Endothelial cell of umbilical vein (primary cell): ENCODE results near the gene APBB1. TPM values are rescaled to one million over a fixed set of nuclear protein-coding genes. Genes with fewer than 3 reads are reported as not detected.

Experiments used
- BruUV-seq: library from RNA; stranded (reverse); fragments of 400-500 nt; replicated peaks from 2 replicates; lab custom pipeline; 2021; lab: Mats Ljungman, UMichigan
- CTCF ChIA-PET: fragments of 300-600, 350-600 bp; sonication (Branson Sonifier 250); formaldehyde crosslinking; loops from one replicate; lab custom pipeline; 2021; ENCODE audit warnings: antibody characterized with exemption, inconsistent platforms; lab: Charles Lee
- POLR2A ChIA-PET: fragments of 300-600, 350-600 bp; sonication (Branson Sonifier 250); formaldehyde crosslinking; loops from one replicate; lab custom pipeline; 2021; ENCODE audit warnings: antibody characterized with exemption, inconsistent platforms; lab: Charles Lee
- DNase-seq: peaks from one replicate; pipeline ENCODE4 v3.0.0-alpha.2; 2011; ENCODE audit warnings: low read depth, low spot score
- FAIRE-seq: peaks from 2 replicates; lab custom pipeline; 2011; peaks lifted over from hg19 to GRCh38; lab: Jason Lieb, UNC
- H2AFZ ChIP-seq: 2 replicates; pipeline ENCODE4 v1.6.0; 2012; ENCODE audit warnings: low read depth, low read length, control low read depth, inconsistent platforms
- H3K27ac ChIP-seq: 2 replicates; pipeline ENCODE4 v1.5.1; 2011; ENCODE audit warnings: low read depth, mild to moderate bottlenecking, control low read depth, low read length, moderate library complexity; ENCODE audit not compliant: insufficient read depth
- H3K27me3 ChIP-seq, 2 experiments: 2 replicates each; pipeline versions ENCODE4 v1.6.0 to v1.6.1; 2011; ENCODE audit warnings: low read length in 2 of 2, mixed read lengths in 1 of 2; ENCODE audit not compliant: control insufficient read depth in 2 of 2, insufficient read depth in 2 of 2
- H3K36me3 ChIP-seq, 2 experiments: 2 replicates in 1 of 2; 3 replicates in 1 of 2; pipeline ENCODE4 v1.5.1; 2011; ENCODE audit warnings: low read length in 2 of 2, mild to moderate bottlenecking in 1 of 2, moderate library complexity in 1 of 2; ENCODE audit not compliant: control insufficient read depth in 2 of 2, insufficient read depth in 2 of 2; ENCODE audit errors: extremely low read depth in 1 of 2
- H3K4me1 ChIP-seq: 3 replicates; pipeline ENCODE4 v1.5.1; 2011; ENCODE audit warnings: mild to moderate bottlenecking, low read length; ENCODE audit not compliant: control insufficient read depth, insufficient read depth; ENCODE audit errors: extremely low read depth
- H3K4me2 ChIP-seq: 2 replicates; pipeline ENCODE4 v1.6.1; 2011; ENCODE audit warnings: low read length, control low read depth, mixed read lengths; ENCODE audit not compliant: insufficient read depth
- H3K4me3 ChIP-seq, 3 experiments: fragments of 200-600 bp in 1 of 3; sonication (generic), shearing (Covaris generic) in 1 of 3; replicated peaks in 1 of 3; 2 replicates each; pipeline ENCODE4 v1.5.1; 2011 to 2016; ENCODE audit warnings: control low read depth in 3 of 3, low read length in 3 of 3, mild to moderate bottlenecking in 2 of 3, inconsistent platforms in 1 of 3, low read depth in 1 of 3, moderate library complexity in 1 of 3; ENCODE audit not compliant: insufficient read depth in 1 of 3
- H3K79me2 ChIP-seq: 2 replicates; pipeline ENCODE4 v1.6.0; 2012; ENCODE audit warnings: low read length, inconsistent platforms; ENCODE audit not compliant: control insufficient read depth, insufficient read depth
- H3K9ac ChIP-seq: replicated peaks from 2 replicates; pipeline ENCODE3; 2011; ENCODE audit warnings: low read length, control low read depth; ENCODE audit not compliant: insufficient read depth; ENCODE audit errors: extremely low read depth
- H3K9me1 ChIP-seq: replicated peaks from 3 replicates; pipeline ENCODE4 v1.6.0; 2011; ENCODE audit warnings: mild to moderate bottlenecking, low read length; ENCODE audit not compliant: control insufficient read depth, insufficient read depth; ENCODE audit errors: extremely low read depth
- H3K9me3 ChIP-seq: replicated peaks from 2 replicates; pipeline ENCODE4 v1.5.1; 2012; ENCODE audit warnings: low read length, inconsistent platforms; ENCODE audit not compliant: control insufficient read depth, insufficient read depth
- H4K20me1 ChIP-seq: replicated peaks from 2 replicates; pipeline ENCODE3; 2011; ENCODE audit warnings: mild to moderate bottlenecking, low read length; ENCODE audit not compliant: control insufficient read depth, insufficient read depth; ENCODE audit errors: extremely low read depth
- CTCF ChIP-seq, 2 donors: IDR thresholded peaks; 1 replicate in 1 of 2; 2 replicates in 1 of 2; pipeline ENCODE4 v1.5.1; 2011; ENCODE audit warnings: low read length in 2 of 2, mild to moderate bottlenecking in 2 of 2, moderate library complexity in 2 of 2, control low read depth in 1 of 2, inconsistent platforms in 1 of 2, low read depth in 1 of 2; ENCODE audit not compliant: insufficient read depth in 1 of 2; ENCODE audit errors: extremely low read depth in 1 of 2
- EZH2 ChIP-seq: IDR thresholded peaks from 2 replicates; pipeline ENCODE4 v1.6.1; 2012; ENCODE audit warnings: borderline replicate concordance, low read depth, mild to moderate bottlenecking, moderate library complexity, low read length, inconsistent platforms; ENCODE audit not compliant: severe bottlenecking
- GATA2 ChIP-seq: IDR thresholded peaks from 2 replicates; pipeline ENCODE4 v1.7.0; 2011; ENCODE audit warnings: low read depth, mild to moderate bottlenecking, moderate library complexity, mixed read lengths, low read length; ENCODE audit not compliant: insufficient read length, insufficient read depth
- JUN ChIP-seq: IDR thresholded peaks from 2 replicates; pipeline ENCODE4 v1.6.1; 2011; ENCODE audit warnings: borderline replicate concordance, low read depth; ENCODE audit not compliant: insufficient read length, insufficient read depth
- MYC ChIP-seq: IDR thresholded peaks from one replicate; pipeline ENCODE4 v1.6.1; 2011; ENCODE audit warnings: mild to moderate bottlenecking, low read depth, low read length
- POLR2AphosphoS5 ChIP-seq: IDR thresholded peaks from 2 replicates; pipeline ENCODE4 v1.6.1; 2012; ENCODE audit warnings: low read depth, mild to moderate bottlenecking, control low read depth, low read length, moderate library complexity; ENCODE audit not compliant: insufficient read depth
- dilution Hi-C: fragments of 300-500 bp; cut with MboI; formaldehyde crosslinking; loops from one replicate; pipeline ENCODE4 v1.15.0; 2019; ENCODE audit warnings: low sequenced_read_pairs; ENCODE audit not compliant: extremely low pct_ligation_motif_present
- intact Hi-C: fragments of 100-400 bp; cut with micrococcal nuclease; formaldehyde crosslinking; loops from one replicate; pipeline ENCODE4 v1.10.0; 2022
- polyA plus RNA-seq, 4 experiments: library from polyadenylated mRNA; depleted of rRNA in 3 of 4; stranded (reverse) in 3 of 4; unstranded in 1 of 4; fragments of >200 nt; gene quantifications; 2 replicates each; pipeline versions ENCODE4 v1.2.1 to v1.2.3, GENCODE V29; 2011 to 2012; ENCODE audit warnings: missing spikeins in 1 of 4
- total RNA-seq: library from RNA; stranded (reverse); gene quantifications from 2 replicates; pipeline ENCODE4 v1.2.3, GENCODE V29; 2021

APBB1 gene
- total and polyA plus RNA-seq, 2 donors (not counting 3 experiments of a cell fraction or from before 2014, with no cell fraction given) = 48.0 to 63.5 TPM

GRCh38 chr11:6402061-6402470 is 16.8 kb downstream of the APBB1 start:
- no peaks in the 10 kb centered on the region for H4K20me1 ChIP-seq
- POLR2A ChIA-PET = interaction anchor here (1.5 kb wide), 1 partner anchor 12 kb away, joined by 5 read pairs; the partner anchor contains the start of gene SMPD1

More at GRCh38 chr11:6402061-6402470, 16.8 kb downstream of the APBB1 start:
- Histone ChIP-seq H3K4me2 (no peak overlapping the region), H3K79me2 (no peaks in the 10 kb centered on the region), H3K4me1 (no peaks in the 10 kb centered on the region), H3K27me3 (no peaks in the 10 kb centered on the region), H3K36me3 (peaks cover 2 to 9% of the 10 kb centered on the region in 2 experiments), H3K4me3 (no peak overlapping the region), H3K9ac (no peak overlapping the region), H3K27ac (no peak overlapping the region), H2AFZ (no peak overlapping the region), H3K9me3 (no peaks in the 10 kb centered on the region), H3K9me1 (no peaks in the 10 kb centered on the region)
- DNase-seq (no peak), FAIRE-seq (no peak)
- dilution Hi-C loops (no loop called here), intact Hi-C loops (no loop called here)
- BruUV-seq = no TSS peak
- TF ChIP-seq POLR2AphosphoS5 = no peak
- TF ChIP-seq MYC = no peak
- TF ChIP-seq CTCF (IDR thresholded peaks at IDR 0.05; ENCODE audit: extremely low read depth in 1 of 2, insufficient read depth in 1 of 2, low read depth in 1 of 2, low read length in 2 of 2) = no peak
- TF ChIP-seq JUN = no peak
- TF ChIP-seq GATA2 = no peak
- no peak for TF ChIP-seq EZH2
- CTCF ChIA-PET = interaction anchor here (1.2 to 2.2 kb wide), 4 partner anchors 9 to 25 kb away, joined by 3 to 8 read pairs (median 5); no protein-coding TSS in a partner anchor
